Esophagus squamous epithelium (tissue), 5 donors: ENCODE data around the gene MRPL19. TPM values are rescaled to one million over a fixed set of nuclear protein-coding genes. Genes with fewer than 3 reads are reported as not detected.
"Not testable (repeated sequence)": the region's sequence is repeated elsewhere in the genome, so short reads cannot be mapped to it uniquely, and the experiment has no call there.

Experiments
- DNase-seq: peaks from one replicate; lab custom pipeline; 2025; lab: John Stamatoyannopoulos, UW
- H3K27ac ChIP-seq, 4 donors: fragments of 200-600 bp; sonication (generic); one replicate each; pipeline ENCODE4 v1.5.1; 2016 to 2019; ENCODE audit warnings: mild to moderate bottlenecking in 1 of 4
- H3K27me3 ChIP-seq, 4 donors: fragments of 200-600 bp; sonication (generic); 1 replicate in 3 of 4; 2 replicates in 1 of 4; pipeline versions ENCODE4 v1.5.1 to v1.6.0; 2017 to 2021; ENCODE audit warnings: antibody characterized with exemption in 1 of 4
- H3K36me3 ChIP-seq, 3 donors: fragments of 200-600 bp; sonication (generic); one replicate each; pipeline ENCODE4 v1.5.1; 2016 to 2019
- H3K4me1 ChIP-seq, 3 donors: fragments of 200-600 bp; sonication (generic); one replicate each; pipeline ENCODE4 v1.5.1; 2017 to 2019
- H3K4me3 ChIP-seq, 4 donors: fragments of 200-600 bp; sonication (generic); 1 replicate in 3 of 4; 2 replicates in 1 of 4; pipeline ENCODE4 v1.5.1; 2016 to 2019; ENCODE audit warnings: mild to moderate bottlenecking in 2 of 4, moderate library complexity in 1 of 4
- H3K9me3 ChIP-seq, 3 donors: fragments of 200-600 bp; sonication (generic); one replicate each; pipeline ENCODE4 v1.5.1; 2016 to 2019
- POLR2A ChIP-seq, 4 donors: fragments of 450-650 bp; IDR thresholded peaks; one replicate each; pipeline ENCODE4 v1.6.1; 2017; ENCODE audit warnings: antibody characterized with exemption in 4 of 4, mild to moderate bottlenecking in 4 of 4, moderate library complexity in 3 of 4
- WGBS, 2 donors: methylation state at CpG; one replicate each; pipeline ENCODE4 v1.1.5; 2018; 5-methylcytosine and 5-hydroxymethylcytosine counted together
- intact Hi-C: fragments of 100-400 bp; cut with DNase I; formaldehyde crosslinking; loops from one replicate; pipeline ENCODE4 v1.15.0; 2022
- total RNA-seq, 4 donors: library from RNA; depleted of rRNA; stranded (reverse); fragments of >200 nt; gene quantifications; one replicate each; pipeline ENCODE4 v1.1.0, GENCODE V29; 2016
- TF ChIP-seq, protein P1 (sequence below), 6 experiments: fragments of 450-650 bp in 4 of 6; fragments of 200-600 bp in 2 of 6; sonication (generic) in 2 of 6; IDR thresholded peaks; one replicate each; pipeline ENCODE4 v1.5.1; 2016 to 2019; ENCODE audit warnings: antibody characterized with exemption in 6 of 6, mild to moderate bottlenecking in 4 of 6, moderate library complexity in 4 of 6
- donor health status: DM: yes; HTN: yes; CAD: no.

Gene MRPL19
- total RNA-seq, 4 donors from 2014 or later, result 29.6 to 48.5 (median 43.6) TPM

- intact Hi-C loops, result no loop called here
- Histone ChIP-seq H3K9me3 (no peaks in the 10 kb centered on the region), H3K27ac (no peak overlapping the region), H3K4me1 (no peaks in the 10 kb centered on the region), H3K27me3 (no peaks in the 10 kb centered on the region), H3K4me3 (no peak overlapping the region), H3K36me3 (peaks cover 5 to 100% (median 20%) of the 10 kb centered on the region in 3 donors)
- 83 to 95% methylated on average over 1 of the region's 1 CpG for WGBS, 2 donors
- no peak for DNase-seq
- TF ChIP-seq, protein P1, sequence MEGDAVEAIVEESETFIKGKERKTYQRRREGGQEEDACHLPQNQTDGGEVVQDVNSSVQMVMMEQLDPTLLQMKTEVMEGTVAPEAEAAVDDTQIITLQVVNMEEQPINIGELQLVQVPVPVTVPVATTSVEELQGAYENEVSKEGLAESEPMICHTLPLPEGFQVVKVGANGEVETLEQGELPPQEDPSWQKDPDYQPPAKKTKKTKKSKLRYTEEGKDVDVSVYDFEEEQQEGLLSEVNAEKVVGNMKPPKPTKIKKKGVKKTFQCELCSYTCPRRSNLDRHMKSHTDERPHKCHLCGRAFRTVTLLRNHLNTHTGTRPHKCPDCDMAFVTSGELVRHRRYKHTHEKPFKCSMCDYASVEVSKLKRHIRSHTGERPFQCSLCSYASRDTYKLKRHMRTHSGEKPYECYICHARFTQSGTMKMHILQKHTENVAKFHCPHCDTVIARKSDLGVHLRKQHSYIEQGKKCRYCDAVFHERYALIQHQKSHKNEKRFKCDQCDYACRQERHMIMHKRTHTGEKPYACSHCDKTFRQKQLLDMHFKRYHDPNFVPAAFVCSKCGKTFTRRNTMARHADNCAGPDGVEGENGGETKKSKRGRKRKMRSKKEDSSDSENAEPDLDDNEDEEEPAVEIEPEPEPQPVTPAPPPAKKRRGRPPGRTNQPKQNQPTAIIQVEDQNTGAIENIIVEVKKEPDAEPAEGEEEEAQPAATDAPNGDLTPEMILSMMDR (IDR thresholded peaks at IDR 0.05), result no peak
- no peak for TF ChIP-seq POLR2A (IDR thresholded peaks at IDR 0.05)
Measured at GRCh38 chr2:75656563-75656962, 10.0 kb downstream of the MRPL19 start.

GRCh38 chr2:75657798-75658197 is 11.2 kb downstream of the MRPL19 start:
- H3K4me1 ChIP-seq, result no peaks in the 10 kb centered on the region
- no peaks in the 10 kb centered on the region for H3K27me3 ChIP-seq
- no peaks in the 10 kb centered on the region for H3K9me3 ChIP-seq
- no peak overlapping the region for H3K27ac ChIP-seq
- H3K36me3 ChIP-seq, result peaks cover 5 to 98% (median 14%) of the 10 kb centered on the region in 3 donors
- intact Hi-C loops, result no loop called here
- H3K4me3 ChIP-seq, result no peak overlapping the region
- no peak for DNase-seq
- TF ChIP-seq, protein P1 (IDR thresholded peaks at IDR 0.05), result no peak
- no peak for TF ChIP-seq POLR2A (IDR thresholded peaks at IDR 0.05)

GRCh38 chr2:75666911-75667310 is 20.3 kb downstream of the MRPL19 start:
- Histone ChIP-seq H3K36me3 (peaks cover 0 to 76% (median 3%) of the 10 kb centered on the region in 3 donors), H3K27me3 (no peaks in the 10 kb centered on the region), H3K9me3 (no peaks in the 10 kb centered on the region), H3K27ac (no peak overlapping the region), H3K4me1 (no peaks in the 10 kb centered on the region), H3K4me3 (no peak overlapping the region)
- intact Hi-C loops, result no loop called here
- TF ChIP-seq, protein P1 (IDR thresholded peaks at IDR 0.05), result no peak
- TF ChIP-seq POLR2A (IDR thresholded peaks at IDR 0.05), result no peak
- 86 to 89% methylated on average over 6 of the region's 6 CpGs for WGBS, 2 donors
- DNase-seq, result no peak

GRCh38 chr2:75667884-75668283 is 21.3 kb downstream of the MRPL19 start:
- no peaks in the 10 kb centered on the region for H3K27me3 ChIP-seq
- DNase-seq, result no peak
- H3K27ac ChIP-seq, result no peak overlapping the region
- 92 to 94% methylated on average over 2 of the region's 2 CpGs for WGBS, 2 donors
- H3K36me3 ChIP-seq, result peaks cover 0 to 75% (median 3%) of the 10 kb centered on the region in 3 donors
- intact Hi-C loops, result no loop called here
- TF ChIP-seq POLR2A (IDR thresholded peaks at IDR 0.05), result no peak
- TF ChIP-seq, protein P1 (IDR thresholded peaks at IDR 0.05), result no peak
- H3K9me3 ChIP-seq, result no peaks in the 10 kb centered on the region
- H3K4me3 ChIP-seq, result no peak overlapping the region
- no peaks in the 10 kb centered on the region for H3K4me1 ChIP-seq

- WGBS, 2 donors, result 84 to 85% methylated on average over 4 of the region's 4 CpGs
- intact Hi-C loops, H3K27me3 ChIP-seq: not testable (repeated sequence)
Measured at GRCh38 chr2:75675423-75675822, 28.8 kb downstream of the MRPL19 start.

GRCh38 chr2:75675908-75676307 is 29.3 kb downstream of the MRPL19 start:
- no peaks in the 10 kb centered on the region for H3K27me3 ChIP-seq
- no peak for DNase-seq
- intact Hi-C loops, result no loop called here
- H3K9me3 ChIP-seq, result no peaks in the 10 kb centered on the region
- H3K4me3 ChIP-seq, result no peak overlapping the region
- H3K36me3 ChIP-seq, result peaks cover 0 to 62% (median 0%) of the 10 kb centered on the region in 3 donors
- H3K27ac ChIP-seq, result no peak overlapping the region
- WGBS, 2 donors, result 97% methylated on average over 3 of the region's 3 CpGs
- TF ChIP-seq, protein P1 (IDR thresholded peaks at IDR 0.05), result no peak
- no peak for TF ChIP-seq POLR2A (IDR thresholded peaks at IDR 0.05)
- H3K4me1 ChIP-seq, result no peaks in the 10 kb centered on the region

More at GRCh38 chr2:75675423-75675822, 28.8 kb downstream of the MRPL19 start:
- H3K27ac ChIP-seq, H3K9me3 ChIP-seq, H3K4me1 ChIP-seq, H3K4me3 ChIP-seq, DNase-seq: not testable (repeated sequence)
- H3K36me3 ChIP-seq, result peaks cover 0 to 62% (median 0%) of the 10 kb centered on the region in 3 donors
